Endodermal cell (in vitro differentiated cells): Measurements from ENCODE around the gene THSD7A. TPM values are rescaled to one million over a fixed set of nuclear protein-coding genes. Genes with fewer than 3 reads are reported as not detected.

Source experiments
- DNase-seq: peaks from one replicate; pipeline ENCODE4 v3.0.0-alpha.2; 2017
- H3K27ac ChIP-seq: 2 replicates; pipeline ENCODE4 v1.5.1; 2013; ENCODE audit warnings: mild to moderate bottlenecking, low read depth, low read length, moderate library complexity
- H3K27me3 ChIP-seq: 2 replicates; pipeline ENCODE4 v1.6.1; 2013; ENCODE audit warnings: mild to moderate bottlenecking, low read length, moderate library complexity; ENCODE audit not compliant: insufficient read depth, control insufficient read depth, poor library complexity, severe bottlenecking
- H3K36me3 ChIP-seq: 2 replicates; pipeline ENCODE4 v1.7.0; 2013; ENCODE audit warnings: mild to moderate bottlenecking, low read length, moderate library complexity; ENCODE audit not compliant: control insufficient read depth, insufficient read depth
- H3K4me1 ChIP-seq: one replicate; pipeline ENCODE4 v1.7.0; 2013; ENCODE audit warnings: low read length; ENCODE audit not compliant: control insufficient read depth, insufficient read depth
- H3K4me3 ChIP-seq: 2 replicates; pipeline ENCODE4 v1.5.1; 2013; ENCODE audit warnings: mild to moderate bottlenecking, low read length, moderate library complexity
- H3K9ac ChIP-seq: 2 replicates; pipeline ENCODE4 v1.6.1; 2013; ENCODE audit warnings: mild to moderate bottlenecking, low read length, moderate library complexity; ENCODE audit not compliant: poor library complexity, severe bottlenecking; ENCODE audit errors: extremely low read depth
- H3K9me3 ChIP-seq: 2 replicates; pipeline ENCODE4 v1.6.1; 2013; ENCODE audit warnings: mild to moderate bottlenecking, low read length, moderate library complexity; ENCODE audit not compliant: control insufficient read depth
- H3K27ac Mint-ChIP-seq: 2 replicates; pipeline ENCODE4 v1.8.0; 2020; ENCODE audit warnings: mixed read lengths
- H3K27me3 Mint-ChIP-seq: 2 replicates; pipeline ENCODE4 v1.8.0; 2021; ENCODE audit warnings: mild to moderate bottlenecking, mixed read lengths; ENCODE audit not compliant: insufficient read depth
- H3K36me3 Mint-ChIP-seq: 2 replicates; pipeline ENCODE4 v1.8.0; 2020; ENCODE audit warnings: low read depth, mixed read lengths
- H3K4me1 Mint-ChIP-seq: 2 replicates; pipeline ENCODE4 v1.8.0; 2020; ENCODE audit warnings: mixed read lengths
- H3K4me3 Mint-ChIP-seq: 2 replicates; pipeline ENCODE4 v1.8.0; 2020; ENCODE audit warnings: mild to moderate bottlenecking, moderate library complexity, mixed read lengths
- H3K9me3 Mint-ChIP-seq: 2 replicates; pipeline ENCODE4 v1.8.0; 2020; ENCODE audit warnings: mild to moderate bottlenecking, mixed read lengths
- CTCF ChIP-seq: fragments of 200-600 bp; sonication (generic); conservative IDR thresholded peaks from 2 replicates; pipeline ENCODE4 v1.5.0; 2021; ENCODE audit warnings: antibody characterized with exemption, mild to moderate bottlenecking
- WGBS, 2 experiments: methylation state at CpG; one replicate each; pipeline versions ENCODE4 v1.1.5 to v1.1.7; 2013; ENCODE audit warnings: missing lambda C conversion rate in 2 of 2, mixed read lengths in 1 of 2; ENCODE audit not compliant: insufficient coverage in 1 of 2, insufficient read length in 1 of 2; 5-methylcytosine and 5-hydroxymethylcytosine counted together
- total RNA-seq, 2 donors: library from RNA; stranded (reverse); fragmentation: NEBNext Ultra II Directional in 1 of 2; extraction: Animal tissue kit (Norgen Biotek cat#: 25700) in 1 of 2; gene quantifications; 2 replicates in 1 of 2; 3 replicates in 1 of 2; pipeline ENCODE4 v1.2.1, GENCODE V29; 2021

The THSD7A gene
- total RNA-seq, 2 donors from 2014 or later: 0.73 to 1.3 TPM

DNA sequence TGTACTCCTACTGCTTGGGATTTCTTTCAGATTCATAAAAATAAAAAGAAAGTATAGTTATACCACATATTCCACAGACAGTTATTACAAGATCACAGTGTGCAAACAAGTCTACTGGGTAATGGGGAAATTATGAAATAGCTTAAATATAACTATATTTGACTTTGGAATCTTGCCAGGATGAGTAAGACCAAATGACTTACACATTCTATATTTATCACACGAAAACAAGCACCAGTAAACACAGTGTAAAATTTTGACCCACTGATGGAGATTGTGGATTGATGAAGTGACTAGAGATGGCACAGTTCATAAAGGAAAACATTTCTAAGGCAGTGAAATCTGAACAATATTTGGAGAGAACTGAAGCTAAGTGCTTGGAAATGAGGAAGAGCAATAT is 339.7 kb downstream of the THSD7A start:
- no peak overlapping the region for H3K4me3 Mint-ChIP-seq
- 86% methylated on average over 1 of the region's 1 CpG; no CpG with 5 or more reads in 1 of the 2 experiments for WGBS, 2 experiments
- Histone ChIP-seq H3K27ac (no peak overlapping the region), H3K9me3 (peaks cover 15% of the 10 kb centered on the region), H3K36me3 (no peaks in the 10 kb centered on the region), H3K27me3 (no peaks in the 10 kb centered on the region), H3K4me3 (no peak overlapping the region), H3K9ac (no peak overlapping the region), H3K4me1 (peaks cover 7% of the 10 kb centered on the region)
- H3K36me3 Mint-ChIP-seq: no peaks in the 10 kb centered on the region
- no peak for TF ChIP-seq CTCF
- peaks cover 32% of the 10 kb centered on the region for H3K4me1 Mint-ChIP-seq
- peaks cover 8% of the 10 kb centered on the region for H3K9me3 Mint-ChIP-seq
- H3K27ac Mint-ChIP-seq: no peak overlapping the region
- no peaks in the 10 kb centered on the region for H3K27me3 Mint-ChIP-seq
- no peak for DNase-seq

DNA sequence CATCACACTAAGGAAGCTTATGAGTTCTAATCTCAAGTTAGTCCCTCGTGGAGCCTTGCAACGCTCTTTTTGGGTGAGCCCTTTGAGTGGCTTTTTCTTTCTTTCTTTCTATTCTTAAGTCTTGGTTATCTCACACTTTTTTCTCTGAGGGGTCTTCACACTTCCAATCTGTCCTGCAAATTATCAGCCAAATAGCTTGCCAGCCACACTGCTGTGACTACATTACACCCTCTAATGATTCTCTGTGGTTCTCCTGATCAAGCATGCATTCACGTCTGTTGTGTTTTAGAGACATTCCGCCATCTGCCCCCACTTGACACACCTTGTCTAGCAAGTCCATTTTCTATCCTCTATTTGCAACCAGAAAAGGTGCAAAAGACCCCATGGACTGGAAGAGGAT is 340.2 kb downstream of the THSD7A start:
- H3K36me3 ChIP-seq: no peaks in the 10 kb centered on the region
- 55 to 86% methylated on average over 2 to 4 of the region's 4 CpGs for WGBS, 2 experiments
- H3K9ac ChIP-seq: no peak overlapping the region
- peak overlapping the region; percentile 0 for H3K4me3 Mint-ChIP-seq
- peaks cover 11% of the 10 kb centered on the region for H3K9me3 Mint-ChIP-seq
- no peak for TF ChIP-seq CTCF
- peaks cover 7% of the 10 kb centered on the region for H3K4me1 ChIP-seq
- H3K27me3 Mint-ChIP-seq: no peaks in the 10 kb centered on the region
- no peak overlapping the region for H3K27ac ChIP-seq
- H3K4me1 Mint-ChIP-seq: peaks cover 32% of the 10 kb centered on the region
- peaks cover 19% of the 10 kb centered on the region for H3K9me3 ChIP-seq
- DNase-seq: peak; percentile 63
- H3K27ac Mint-ChIP-seq: peak overlapping the region; percentile 23
- H3K4me3 ChIP-seq: no peak overlapping the region
- H3K36me3 Mint-ChIP-seq: no peaks in the 10 kb centered on the region
- no peaks in the 10 kb centered on the region for H3K27me3 ChIP-seq

DNA sequence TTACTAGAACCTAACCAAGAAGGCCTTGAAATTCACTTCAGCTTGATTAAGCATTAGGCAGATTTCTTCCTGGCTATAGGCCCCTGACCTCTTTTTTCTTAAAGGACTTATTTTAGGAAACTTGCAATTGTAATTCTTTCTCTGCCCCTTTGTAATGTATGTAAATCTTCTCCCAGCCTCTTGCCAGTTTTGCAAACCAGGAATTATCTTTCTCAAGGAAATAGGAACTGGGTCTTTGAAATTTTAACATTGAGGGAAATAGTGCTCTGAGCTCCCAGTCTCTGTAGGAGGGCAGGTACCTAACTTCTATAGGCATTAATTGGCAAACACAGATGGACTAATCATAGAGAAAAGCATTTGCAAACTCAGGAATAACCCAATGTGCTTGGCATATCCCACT is 342.7 kb downstream of the THSD7A start:
- Histone ChIP-seq H3K9ac (no peak overlapping the region), H3K27me3 (no peaks in the 10 kb centered on the region), H3K27ac (no peak overlapping the region), H3K4me1 (peaks cover 7% of the 10 kb centered on the region), H3K36me3 (no peaks in the 10 kb centered on the region), H3K9me3 (peaks cover 15% of the 10 kb centered on the region), H3K4me3 (no peak overlapping the region)
- no peak overlapping the region for H3K4me3 Mint-ChIP-seq
- no peak for DNase-seq
- H3K27ac Mint-ChIP-seq: no peak overlapping the region
- no peak for TF ChIP-seq CTCF
- H3K9me3 Mint-ChIP-seq: peaks cover 11% of the 10 kb centered on the region
- no peaks in the 10 kb centered on the region for H3K36me3 Mint-ChIP-seq
- peaks cover 24% of the 10 kb centered on the region for H3K4me1 Mint-ChIP-seq
- H3K27me3 Mint-ChIP-seq: no peaks in the 10 kb centered on the region
